Eye (tissue), 1 donor: ENCODE data around the gene FAM53B.
"Not testable (repeated sequence)": the region's sequence is repeated elsewhere in the genome, so short reads cannot be mapped to it uniquely, and the experiment has no call there.

Experiments
- DNase-seq: peaks from one replicate; pipeline ENCODE4 v3.0.0-alpha.2; 2015

Gene FAM53B, protein sequence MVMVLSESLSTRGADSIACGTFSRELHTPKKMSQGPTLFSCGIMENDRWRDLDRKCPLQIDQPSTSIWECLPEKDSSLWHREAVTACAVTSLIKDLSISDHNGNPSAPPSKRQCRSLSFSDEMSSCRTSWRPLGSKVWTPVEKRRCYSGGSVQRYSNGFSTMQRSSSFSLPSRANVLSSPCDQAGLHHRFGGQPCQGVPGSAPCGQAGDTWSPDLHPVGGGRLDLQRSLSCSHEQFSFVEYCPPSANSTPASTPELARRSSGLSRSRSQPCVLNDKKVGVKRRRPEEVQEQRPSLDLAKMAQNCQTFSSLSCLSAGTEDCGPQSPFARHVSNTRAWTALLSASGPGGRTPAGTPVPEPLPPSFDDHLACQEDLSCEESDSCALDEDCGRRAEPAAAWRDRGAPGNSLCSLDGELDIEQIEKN

GRCh38 chr10:124744102-124745050, at the start of gene FAM53B:
TSS of gene FAM53B (minus strand) at chr10:124744378. CDS start at chr10:124706713, 37,665 bp downstream.
- DNase-seq: peak; percentile 91

GRCh38 chr10:124792998-124793352, 48.8 kb upstream of the FAM53B start:
- no peak for DNase-seq

- DNase-seq: peak; percentile 96
Measured at GRCh38 chr10:124791547-124792348, 47.6 kb upstream of the FAM53B start, which contains the start of gene EEF1AKMT2. TSS of gene EEF1AKMT2 (minus strand) at chr10:124791887. CDS start at chr10:124791833, 54 bp downstream.

GRCh38 chr10:124782900-124783299, 38.7 kb upstream of the FAM53B start:
- not testable (repeated sequence) for DNase-seq

DNA sequence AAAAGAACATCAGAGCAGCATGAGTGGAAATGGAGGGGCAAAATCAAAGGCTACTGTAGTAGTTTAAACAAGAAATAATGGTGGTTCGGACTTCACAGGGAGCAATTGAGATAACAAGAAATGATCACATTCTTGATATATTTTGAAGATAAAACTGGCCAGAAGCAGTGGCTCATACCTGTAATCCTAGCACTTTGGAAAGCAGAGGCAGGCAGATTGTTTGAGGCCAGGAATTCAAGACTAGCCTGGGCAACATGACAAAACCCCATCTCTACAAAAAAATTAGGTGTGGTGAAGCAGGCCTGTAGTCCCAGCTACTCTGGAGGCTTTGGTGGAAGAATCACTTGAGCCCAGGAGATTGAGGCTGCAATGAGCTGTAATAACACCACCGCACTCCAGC, 24.6 kb upstream of the FAM53B start:
- no peak for DNase-seq

- no peak for DNase-seq
Measured at GRCh38 chr10:124765256-124765655, 21.1 kb upstream of the FAM53B start.

DNA sequence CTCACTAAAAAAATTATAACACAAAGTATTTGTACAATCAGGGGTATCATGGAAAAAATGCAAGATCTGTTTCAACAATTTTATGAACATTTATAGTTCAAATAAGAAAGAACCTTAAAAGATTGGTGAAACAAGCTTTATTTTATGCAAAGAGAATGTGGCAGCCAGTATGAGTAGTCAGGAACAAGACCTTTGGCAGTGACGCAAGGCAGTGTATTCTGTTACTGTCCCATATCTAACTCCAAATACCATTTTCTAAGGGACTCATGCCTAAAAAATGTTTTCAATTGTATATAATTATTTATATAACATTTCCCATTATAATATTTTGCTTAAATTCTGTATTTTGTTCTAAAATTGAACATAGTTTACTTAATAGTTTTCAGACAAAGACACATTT, 19.1 kb upstream of the FAM53B start:
- DNase-seq: no peak

DNA sequence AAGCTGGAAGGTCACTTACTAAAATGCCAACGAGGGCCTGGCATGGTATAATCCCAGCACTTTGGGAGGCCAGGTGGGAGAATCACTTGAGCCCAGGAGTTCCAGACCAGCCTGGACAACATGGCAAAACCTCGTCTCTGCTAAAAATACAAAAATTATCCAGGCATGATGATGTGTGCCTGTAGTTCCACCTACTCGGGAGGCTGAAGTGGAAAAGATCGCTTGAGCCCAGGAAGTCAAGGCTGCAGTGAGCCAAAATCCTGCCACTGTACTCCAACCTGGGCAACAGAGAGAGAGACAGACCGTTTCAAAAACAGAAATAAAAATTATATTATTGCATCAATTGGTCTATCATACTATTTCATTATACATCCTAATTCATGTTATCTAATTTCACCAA, 18.1 kb upstream of the FAM53B start:
- no peak for DNase-seq

DNA sequence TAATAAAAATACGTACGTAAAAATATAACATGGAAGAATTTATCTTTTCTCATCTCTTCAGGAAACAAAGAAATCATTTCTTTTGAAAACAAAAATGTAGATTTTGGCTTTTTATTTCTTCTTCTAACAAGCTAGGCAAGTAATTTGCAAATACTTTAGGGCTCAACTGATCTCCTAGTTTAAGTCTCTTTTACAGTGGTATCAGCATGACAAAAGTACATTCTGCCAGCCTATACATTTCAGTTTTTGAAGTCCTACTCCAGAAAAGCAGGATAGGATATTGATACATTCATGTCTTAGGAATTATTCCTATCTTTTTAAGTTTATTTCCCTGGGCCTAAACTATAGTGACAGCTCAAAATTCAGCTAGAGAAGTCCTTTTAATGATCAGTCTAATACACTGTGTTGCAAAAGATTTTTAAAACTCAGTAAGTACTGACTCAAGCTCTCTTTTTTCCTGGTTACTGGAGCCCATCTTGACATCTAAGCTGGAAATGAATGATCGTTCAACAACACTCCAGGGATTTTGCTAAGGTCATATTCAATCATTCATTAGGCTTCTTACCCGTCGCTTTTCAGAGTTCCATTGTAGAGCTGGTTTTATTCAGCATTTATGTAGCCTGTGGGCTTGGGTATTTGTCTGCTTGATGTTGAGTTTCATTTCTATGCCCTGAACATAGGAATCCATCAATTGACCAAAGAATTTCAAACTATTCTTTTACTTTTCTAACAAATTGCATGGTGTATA, 12.2 kb upstream of the FAM53B start:
- DNase-seq: no peak

DNA sequence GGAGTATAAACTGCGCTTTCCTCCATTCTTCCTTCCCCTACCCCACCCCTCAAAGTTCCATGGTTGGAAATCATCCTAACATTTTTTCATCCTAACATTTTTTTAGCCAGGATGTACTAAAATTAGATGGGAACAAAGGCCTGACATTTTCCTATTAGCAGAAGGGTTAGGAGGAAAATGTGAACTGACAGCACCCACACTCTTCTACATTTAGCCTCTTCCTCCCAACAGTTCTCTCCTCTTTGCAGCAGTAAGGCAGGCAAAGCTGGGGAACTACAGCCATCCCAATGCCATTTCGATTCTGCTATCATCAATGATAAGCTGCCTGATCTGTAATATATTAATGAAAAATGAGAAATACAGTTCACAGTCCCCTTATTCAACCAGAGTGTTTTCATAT, 11.4 kb upstream of the FAM53B start:
- no peak for DNase-seq

- DNase-seq: no peak
Measured at GRCh38 chr10:124754227-124754626, 10.0 kb upstream of the FAM53B start.

- DNase-seq: no peak
Measured at GRCh38 chr10:124748953-124749645, 4.9 kb upstream of the FAM53B start.

DNA sequence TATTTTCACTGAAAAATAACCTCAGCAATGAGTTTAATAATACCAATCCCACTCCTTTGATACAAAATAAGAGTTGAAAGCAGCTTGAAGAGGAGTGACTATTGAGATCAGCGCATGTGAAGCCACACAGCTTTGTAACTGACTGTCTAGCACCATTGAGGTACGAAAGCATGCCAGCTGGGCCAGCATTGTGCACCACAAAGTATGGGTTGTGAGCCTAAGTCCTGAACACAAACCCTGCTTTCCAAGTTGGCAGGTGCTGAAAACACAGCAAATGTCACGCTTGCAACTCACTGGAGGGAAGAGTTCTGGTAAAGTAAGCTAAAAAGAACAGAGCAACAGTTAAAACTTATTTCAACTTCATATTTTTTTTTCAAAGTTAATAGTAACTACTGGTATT, 4.0 kb upstream of the FAM53B start:
- no peak for DNase-seq

GRCh38 chr10:124747745-124748144, 3.6 kb upstream of the FAM53B start:
- DNase-seq: no peak

- DNase-seq: no peak
Measured at GRCh38 chr10:124746992-124747391, 2.8 kb upstream of the FAM53B start.

DNA sequence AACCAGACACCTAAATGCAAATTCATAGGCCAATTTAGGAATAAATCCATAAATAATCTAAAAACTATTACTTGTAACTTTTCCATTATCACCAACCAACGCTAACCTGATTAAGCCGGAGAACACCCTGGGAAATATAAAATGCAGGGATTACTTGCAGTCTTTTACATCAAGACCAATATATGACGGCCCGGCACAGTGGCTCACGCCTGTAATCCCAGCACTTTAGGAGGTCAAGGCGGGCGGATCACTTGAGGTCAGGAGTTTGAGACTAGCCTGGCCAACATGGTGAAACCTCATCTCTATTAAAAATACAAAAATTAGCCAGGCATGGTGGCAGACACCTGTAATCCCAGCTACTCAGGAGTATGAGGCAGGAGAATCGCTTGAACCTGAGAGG, 2.3 kb upstream of the FAM53B start:
- not testable (repeated sequence) for DNase-seq

DNA sequence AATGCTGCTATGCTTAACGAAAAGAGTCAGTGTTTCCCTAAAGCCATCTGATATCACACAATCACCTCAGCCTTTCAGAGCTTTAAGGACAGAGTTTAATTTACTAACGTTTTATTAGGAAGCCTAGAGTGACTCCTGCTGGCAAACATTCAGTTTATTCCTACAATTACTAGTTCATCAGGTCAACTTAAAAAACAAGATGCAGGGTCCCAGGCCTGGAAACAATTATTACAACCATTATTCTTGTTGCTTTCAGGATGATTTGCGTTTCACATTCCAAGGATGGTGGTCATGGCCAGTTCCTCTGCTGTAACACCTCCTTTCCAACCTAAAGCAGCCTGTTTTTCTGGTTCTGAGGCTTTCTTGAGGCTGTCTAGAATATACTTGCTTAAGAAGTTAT, 1.5 kb upstream of the FAM53B start:
- peak; percentile 74 for DNase-seq

GRCh38 chr10:124745252-124745651, 1.1 kb upstream of the FAM53B start:
- peak; percentile 95 for DNase-seq

DNA sequence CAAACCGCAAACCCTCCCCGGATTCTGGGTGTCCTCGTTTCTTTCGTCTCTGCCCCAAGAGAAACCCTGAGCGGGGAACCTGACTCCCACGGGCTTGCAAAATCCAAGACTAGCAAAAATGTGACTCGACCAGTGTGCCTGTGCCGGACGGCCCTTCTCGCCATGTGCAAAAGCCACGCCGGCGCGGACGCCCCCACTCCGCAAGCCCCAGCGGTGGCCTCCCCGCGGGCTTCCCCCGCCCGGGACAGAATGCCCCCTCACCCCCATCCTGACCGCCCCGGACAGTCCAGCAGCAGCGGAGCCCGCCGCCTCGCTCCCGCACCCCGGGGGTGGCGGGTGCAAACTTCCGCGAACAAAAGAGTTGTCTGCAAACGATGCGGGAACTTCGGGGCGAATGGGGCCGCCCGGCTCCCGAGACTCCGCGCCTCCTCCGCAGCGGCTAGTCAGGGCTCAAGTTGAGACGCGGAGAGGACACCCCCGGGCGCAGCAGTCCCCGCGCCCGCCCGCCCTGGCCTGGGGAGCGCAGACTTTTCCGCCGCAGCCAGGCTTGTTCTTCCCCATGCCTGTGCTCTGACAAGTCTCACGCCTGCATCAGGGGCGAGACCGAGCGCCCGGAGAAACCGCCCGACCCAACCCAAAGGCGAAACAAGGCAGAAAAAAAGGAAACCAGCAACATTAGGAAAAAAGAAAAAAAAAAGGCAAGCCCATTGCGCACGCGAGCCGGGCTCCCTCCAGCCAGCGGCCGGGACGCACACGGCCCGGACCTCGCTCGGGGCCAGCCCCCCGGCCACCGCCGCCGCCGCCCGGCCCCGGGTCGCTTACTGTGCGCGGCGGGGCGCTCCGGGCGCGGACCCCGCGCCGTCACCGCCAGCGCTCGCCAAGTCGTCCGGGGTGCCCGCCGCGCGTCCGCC, 732 bp downstream of the FAM53B start:
- peak; percentile 79 for DNase-seq
